GM20431 (cell line): ENCODE measurements around the gene VCX.
"Not testable (repeated sequence)": the region's sequence is repeated elsewhere in the genome, so short reads cannot be mapped to it uniquely, and the experiment has no call there.

Experiments
- in situ Hi-C: fragments of 300-500 bp; cut with MseI, MboI; formaldehyde crosslinking; loops from one replicate; pipeline ENCODE4 v1.15.0; 2020; ENCODE audit warnings: low sequenced_read_pairs; ENCODE audit not compliant: unreplicated experiment

Gene VCX

DNA sequence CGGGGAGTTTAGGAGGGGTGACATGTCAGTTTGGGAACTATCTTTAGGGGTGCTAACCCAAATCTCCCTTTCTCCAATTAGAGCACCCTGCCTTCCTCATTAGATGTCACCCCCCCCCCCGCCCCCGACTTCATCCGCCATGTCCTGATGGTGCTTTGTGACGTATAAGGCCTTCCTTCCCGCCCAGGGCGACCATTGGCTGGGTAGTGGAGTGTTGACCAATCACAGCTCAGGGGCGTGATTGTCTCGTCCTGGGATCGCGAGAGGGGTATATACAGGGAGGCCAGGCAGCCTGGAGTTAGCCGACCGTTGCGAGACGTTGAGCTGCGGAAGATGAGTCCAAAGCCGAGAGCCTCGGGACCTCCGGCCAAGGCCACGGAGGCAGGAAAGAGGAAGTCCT lies at the start of gene VCX:
Gene VCX, plus strand, starts transcription at position 301 of the 400 bp plus-strand sequence. Its CDS starts 33 bp downstream, at position 334.
- in situ Hi-C loops = not testable (repeated sequence)

DNA sequence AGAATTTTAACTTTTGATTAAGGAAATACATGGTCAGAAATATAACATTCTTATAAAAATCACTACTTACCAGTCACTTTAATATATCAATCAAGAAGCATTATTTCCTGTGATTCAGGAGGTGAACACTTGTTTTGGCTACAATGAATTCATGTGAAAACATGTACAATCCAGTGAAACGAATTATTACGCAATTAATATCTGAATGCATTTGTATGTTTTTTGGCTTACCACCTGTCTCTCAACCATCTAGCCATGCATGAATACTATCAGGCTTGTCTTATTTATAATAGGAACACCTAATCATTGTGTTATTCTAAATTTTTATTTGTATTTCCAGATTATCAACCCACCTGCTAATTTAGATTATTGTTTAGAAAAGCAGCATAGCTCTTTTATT lies 44.6 kb upstream of the VCX start:
- in situ Hi-C loops = no loop called here

DNA sequence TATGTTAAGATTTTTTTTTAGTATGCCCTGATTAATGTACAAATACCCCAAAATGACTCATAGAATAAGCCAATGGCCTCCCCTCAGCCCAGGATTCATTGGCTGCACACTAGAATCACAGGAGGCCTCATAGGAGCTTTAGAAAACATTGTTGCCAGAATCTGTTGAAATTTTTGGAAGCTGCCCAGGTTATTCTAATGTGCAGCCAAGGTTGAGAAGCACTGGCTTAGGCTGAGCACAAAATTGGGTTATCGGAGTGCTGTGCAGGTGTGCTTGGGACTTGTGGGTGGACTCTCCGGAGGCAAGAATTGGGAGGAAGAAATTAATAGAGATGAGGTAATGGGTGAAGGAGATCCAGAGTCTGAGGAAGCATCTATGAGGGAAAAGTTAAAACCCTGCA lies 41.3 kb upstream of the VCX start:
- in situ Hi-C loops = no loop called here

DNA sequence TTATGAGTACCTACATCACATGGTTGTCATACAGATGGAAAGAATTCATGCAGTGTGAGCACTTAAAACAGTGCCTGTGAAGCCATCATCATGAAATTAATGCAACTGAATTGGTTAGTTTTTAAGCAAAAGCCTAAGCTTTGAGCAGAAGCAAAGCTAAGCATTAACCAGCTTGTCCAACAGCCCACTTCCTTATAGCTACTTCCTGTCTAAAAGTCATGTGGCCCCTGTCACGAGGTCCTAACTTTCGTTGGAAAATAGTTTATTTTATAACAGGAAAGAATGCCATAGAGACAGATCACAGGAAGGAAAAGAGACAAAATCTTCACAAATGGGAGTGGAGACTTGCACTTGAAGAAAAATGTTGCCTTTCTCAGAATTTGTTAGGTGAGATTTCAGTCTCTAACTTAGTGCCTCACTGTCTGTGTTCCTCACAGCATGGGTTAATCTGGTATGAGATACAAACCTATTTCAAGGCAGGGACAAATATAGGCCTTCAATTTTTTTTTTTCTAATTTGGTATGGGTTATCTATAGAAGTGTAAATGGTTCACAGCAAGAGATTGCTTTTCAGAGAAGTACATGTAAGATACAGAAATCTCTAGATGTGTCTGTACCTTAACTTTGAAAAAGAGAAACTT lies 27.7 kb upstream of the VCX start:
- in situ Hi-C loops = no loop called here

DNA sequence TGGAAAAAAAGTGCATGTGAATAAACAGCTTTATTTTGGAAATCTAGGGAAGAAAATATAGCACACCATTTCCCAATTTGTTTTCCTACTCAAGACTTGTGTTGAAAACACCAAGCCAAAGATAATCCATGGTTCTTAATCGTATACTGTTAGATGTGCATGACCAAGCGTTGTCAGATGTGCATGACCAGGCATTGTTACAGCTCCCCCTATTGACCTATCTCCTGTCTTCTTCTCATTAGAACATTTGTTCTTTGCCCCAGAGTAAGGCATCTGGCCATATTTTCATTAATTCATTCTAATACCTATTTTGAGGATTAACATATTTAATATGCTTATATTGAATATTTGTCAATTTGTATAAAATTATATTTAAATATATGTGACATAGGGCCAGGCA lies 14.4 kb upstream of the VCX start:
- in situ Hi-C loops = no loop called here

GRCh38 chrX:7841084-7841805 lies 1.7 kb upstream of the VCX start:
- in situ Hi-C loops = no loop called here

- in situ Hi-C loops = no loop called here
Measured at GRCh38 chrX:7852166-7852565, 9.2 kb downstream of the VCX start.

GRCh38 chrX:7872042-7872441 lies 29.1 kb downstream of the VCX start:
- in situ Hi-C loops = no loop called here

DNA sequence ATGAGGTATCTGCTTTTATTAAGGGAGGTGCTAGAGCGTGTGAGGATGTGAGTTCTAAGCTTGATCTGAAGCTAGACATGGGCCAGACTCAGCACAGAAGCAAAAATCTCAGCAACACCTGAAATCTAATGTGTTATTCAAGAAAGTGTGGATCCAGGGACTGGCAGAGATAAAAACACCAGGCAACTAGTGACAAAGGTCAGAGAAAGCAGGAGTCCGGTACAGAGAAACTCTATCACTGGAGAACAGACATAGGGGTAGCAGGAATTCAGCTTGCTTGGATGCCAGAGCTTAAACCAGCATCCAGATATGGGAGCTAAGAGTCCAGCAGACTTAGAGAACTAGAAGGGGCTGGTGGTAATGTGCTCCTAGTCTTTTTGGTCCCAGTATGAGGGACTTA lies 34.0 kb downstream of the VCX start:
- in situ Hi-C loops = no loop called here

GRCh38 chrX:7889135-7889534 lies 46.2 kb downstream of the VCX start:
- in situ Hi-C loops = no loop called here

GRCh38 chrX:7889680-7890079 lies 46.7 kb downstream of the VCX start:
- in situ Hi-C loops = no loop called here

- in situ Hi-C loops = no loop called here
Measured at GRCh38 chrX:7891928-7892327, 49.0 kb downstream of the VCX start.
